K562 (cell line): ENCODE results near the gene TLX2. TPM values are rescaled to one million over a fixed set of nuclear protein-coding genes. Genes with fewer than 3 reads are reported as not detected.
A peak's percentile ranks its signal among the peaks of the same experiment; 100 is the strongest.

Experiments used
- ATF1 ChIP-seq, 2 experiments: fragments of 450-650 bp in 1 of 2; IDR thresholded peaks; 2 replicates each; pipeline ENCODE4 v1.6.1; 2016; ENCODE audit warnings: missing compliant biosample characterization in 1 of 2, missing genetic modification characterization in 1 of 2
- CBFB ChIP-seq: sonication (generic); formaldehyde crosslinking; IDR thresholded peaks from 2 replicates; pipeline ENCODE4 v1.4.0; 2020; ENCODE audit warnings: mild to moderate bottlenecking, missing genetic modification reagents
- ERF ChIP-seq: fragments of 450-650 bp; formaldehyde crosslinking; IDR thresholded peaks from 2 replicates; pipeline ENCODE4 v1.4.0; 2020; ENCODE audit warnings: mild to moderate bottlenecking, mixed read lengths
- FOSL1 ChIP-seq: fragments of 200-800 bp; sonication (Bioruptor generic); conservative IDR thresholded peaks from 2 replicates; pipeline ENCODE4 v1.6.1; 2016; ENCODE audit warnings: missing genetic modification characterization, missing compliant biosample characterization
- HDAC2 ChIP-seq: fragments of 450-650 bp; IDR thresholded peaks from 2 replicates; pipeline ENCODE4 v1.6.1; 2016; ENCODE audit warnings: mild to moderate bottlenecking
- HDAC8 ChIP-seq: fragments of 450-650 bp; IDR thresholded peaks from 2 replicates; pipeline ENCODE4 v1.6.1; 2016; ENCODE audit warnings: mild to moderate bottlenecking, missing genetic modification characterization, moderate library complexity, missing compliant biosample characterization
- HMG20B ChIP-seq: fragments of 250-450 bp; sonication (Bioruptor Pico); IDR thresholded peaks from 2 replicates; pipeline ENCODE4 v1.5.0; 2021; ENCODE audit warnings: mild to moderate bottlenecking
- ILK ChIP-seq: fragments of 450-650 bp; IDR thresholded peaks from 2 replicates; pipeline ENCODE4 v1.6.1; 2016; ENCODE audit warnings: missing genetic modification characterization, low read depth, mild to moderate bottlenecking, missing compliant biosample characterization, moderate library complexity, borderline replicate concordance
- KAT2B ChIP-seq: IDR thresholded peaks from one replicate; pipeline ENCODE4 v1.6.1; 2012; ENCODE audit warnings: low read depth, mild to moderate bottlenecking, control low read depth, inconsistent platforms, low read length, moderate library complexity
- MTA2 ChIP-seq: fragments of 450-650 bp; IDR thresholded peaks from 2 replicates; pipeline ENCODE4 v1.6.1; 2016; ENCODE audit warnings: low read depth
- NONO ChIP-seq, 2 experiments: fragments of 200-400 bp in 1 of 2; fragments of 450-650 bp in 1 of 2; formaldehyde crosslinking in 1 of 2; IDR thresholded peaks; 2 replicates each; pipeline ENCODE4 v1.6.1; 2017; ENCODE audit warnings: low read depth in 2 of 2, mild to moderate bottlenecking in 2 of 2, moderate library complexity in 2 of 2, low read length in 1 of 2
- NR2C1 ChIP-seq, 2 experiments: fragments of 450-650 bp; IDR thresholded peaks; 2 replicates each; pipeline ENCODE4 v1.6.1; 2017; ENCODE audit warnings: mild to moderate bottlenecking in 2 of 2, antibody characterized with exemption in 1 of 2, inconsistent platforms in 1 of 2, missing compliant biosample characterization in 1 of 2, missing genetic modification characterization in 1 of 2
- POLR2AphosphoS2 ChIP-seq: IDR thresholded peaks from 2 replicates; pipeline ENCODE4 v1.6.1; 2012; ENCODE audit warnings: low read length, improper control_type of control experiment
- RBM25 ChIP-seq: fragments of 200-400 bp; formaldehyde crosslinking; IDR thresholded peaks from 2 replicates; pipeline ENCODE4 v1.6.1; 2018; ENCODE audit warnings: low read length, low read depth, moderate library complexity; ENCODE audit not compliant: severe bottlenecking
- SNIP1 ChIP-seq: fragments of 450-650 bp; IDR thresholded peaks from 2 replicates; pipeline ENCODE4 v1.7.1; 2017; ENCODE audit warnings: low read depth, mild to moderate bottlenecking
- ZNF134 ChIP-seq: fragments of 250-450 bp; sonication (Bioruptor Pico); conservative IDR thresholded peaks from 2 replicates; pipeline ENCODE4 v1.4.0; 2020
- ZNF174 ChIP-seq: fragments of 250-450 bp; sonication (Bioruptor Pico); IDR thresholded peaks from 2 replicates; pipeline ENCODE4 v1.4.0; 2020; ENCODE audit warnings: mild to moderate bottlenecking
- ZNF707 ChIP-seq: fragments of 250-450 bp; sonication (Bioruptor Pico); conservative IDR thresholded peaks from 2 replicates; pipeline ENCODE4 v1.8.0; 2022; ENCODE audit warnings: inconsistent platforms, mild to moderate bottlenecking, moderate library complexity
- ZNF778 ChIP-seq: fragments of 450-650 bp; formaldehyde crosslinking; IDR thresholded peaks from 2 replicates; pipeline ENCODE4 v1.4.0; 2020; ENCODE audit warnings: mild to moderate bottlenecking, moderate library complexity
- ZSCAN32 ChIP-seq: fragments of 450-650 bp; formaldehyde crosslinking; IDR thresholded peaks from 2 replicates; pipeline ENCODE4 v1.4.0; 2020; ENCODE audit warnings: mild to moderate bottlenecking, moderate library complexity
- polyA plus RNA-seq, 8 experiments: library from polyadenylated mRNA; depleted of rRNA in 4 of 8; stranded (reverse) in 5 of 8; unstranded in 3 of 8; fragments of >200 nt; fragmentation: Nextera tagmentation in 2 of 8; fragmentation: Illumina TruSeq in 1 of 8; extraction: Ambion mirVana in 2 of 8; extraction: Trizol in 1 of 8; gene quantifications; 2 replicates each; pipeline versions ENCODE4 v1.2.1 to v1.2.3, GENCODE V29; 2011 to 2014; ENCODE audit warnings: inconsistent platforms in 1 of 8, missing spikeins in 1 of 8
- total RNA-seq, 7 experiments: library from RNA; depleted of rRNA in 6 of 7; stranded (reverse); fragments of >200 nt in 6 of 7; fragmentation: Illumina TruSeq in 2 of 7; extraction: Trizol in 2 of 7; gene quantifications; 2 replicates each; pipeline versions ENCODE4 v1.2.1 to v1.2.3, GENCODE V29; 2011 to 2021; ENCODE audit warnings: low replicate concordance in 1 of 7
- TF ChIP-seq, protein P1 (sequence below): fragments of 200-400 bp; formaldehyde crosslinking; IDR thresholded peaks from 2 replicates; pipeline ENCODE4 v1.6.1; 2017; ENCODE audit warnings: mild to moderate bottlenecking, low read depth, low read length, moderate library complexity
- TF ChIP-seq, protein P2 (sequence below): fragments of 250-450 bp; sonication (Bioruptor Pico); IDR thresholded peaks from 2 replicates; pipeline ENCODE4 v1.6.1; 2021; ENCODE audit warnings: mild to moderate bottlenecking
- TF ChIP-seq, protein P3 (sequence below): sonication (generic); formaldehyde crosslinking; IDR thresholded peaks from 2 replicates; pipeline ENCODE4 v1.9.0; 2022; ENCODE audit warnings: mild to moderate bottlenecking, missing genetic modification reagents
- TF ChIP-seq, protein P4 (sequence below): fragments of 450-650 bp; IDR thresholded peaks from 2 replicates; pipeline ENCODE4 v1.6.1; 2016; ENCODE audit warnings: mild to moderate bottlenecking

TLX2 gene
- total and polyA plus RNA-seq, 9 of the 15 experiments (the other 6 are each of a cell fraction or from before 2014, with no cell fraction given) = not detected

DNA sequence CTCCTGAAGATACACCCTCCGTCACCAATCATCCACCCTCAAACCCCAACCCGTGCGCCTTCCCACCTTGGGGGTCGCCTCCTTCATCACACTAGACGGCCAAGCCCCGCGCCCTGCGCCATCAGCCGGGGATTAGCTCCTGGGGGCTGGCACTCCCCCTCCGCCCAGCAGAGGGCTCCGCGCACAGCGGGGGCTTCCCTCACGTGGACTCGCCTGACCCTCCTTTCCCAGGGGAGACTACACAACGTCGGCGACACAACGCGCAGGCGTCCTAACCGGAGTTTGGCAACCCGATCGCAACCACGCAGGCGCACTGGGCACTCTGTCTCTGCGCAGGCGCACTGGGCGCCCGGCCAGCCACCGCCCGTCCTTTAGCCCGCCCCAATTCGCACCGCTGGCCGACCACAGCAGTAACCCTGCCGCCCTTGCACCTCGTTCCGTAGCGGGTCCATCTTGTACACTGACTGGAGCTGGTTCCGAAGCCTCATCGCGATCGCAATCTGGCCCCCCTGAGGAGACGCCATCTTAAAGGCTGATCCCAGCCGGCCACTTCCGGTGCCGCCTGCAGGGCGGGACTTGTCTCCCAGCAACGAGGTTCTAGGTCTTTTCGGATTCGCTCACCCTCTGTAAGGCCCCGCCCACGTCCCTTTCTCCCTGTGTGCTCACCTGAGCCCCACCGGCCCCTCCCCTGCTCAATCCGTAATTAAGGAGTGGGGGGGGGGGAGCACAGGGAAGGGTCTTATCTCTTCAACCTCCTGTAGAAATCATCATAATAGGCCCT lies 6.9 kb upstream of the TLX2 start, which contains the start of gene PCGF1 (continued):
- TF ChIP-seq ZNF707 (CRISPR knock-in tag) = no peak
- no peak for TF ChIP-seq FOSL1 (tag)
- TF ChIP-seq RBM25 = no peak
- TF ChIP-seq, protein P1, sequence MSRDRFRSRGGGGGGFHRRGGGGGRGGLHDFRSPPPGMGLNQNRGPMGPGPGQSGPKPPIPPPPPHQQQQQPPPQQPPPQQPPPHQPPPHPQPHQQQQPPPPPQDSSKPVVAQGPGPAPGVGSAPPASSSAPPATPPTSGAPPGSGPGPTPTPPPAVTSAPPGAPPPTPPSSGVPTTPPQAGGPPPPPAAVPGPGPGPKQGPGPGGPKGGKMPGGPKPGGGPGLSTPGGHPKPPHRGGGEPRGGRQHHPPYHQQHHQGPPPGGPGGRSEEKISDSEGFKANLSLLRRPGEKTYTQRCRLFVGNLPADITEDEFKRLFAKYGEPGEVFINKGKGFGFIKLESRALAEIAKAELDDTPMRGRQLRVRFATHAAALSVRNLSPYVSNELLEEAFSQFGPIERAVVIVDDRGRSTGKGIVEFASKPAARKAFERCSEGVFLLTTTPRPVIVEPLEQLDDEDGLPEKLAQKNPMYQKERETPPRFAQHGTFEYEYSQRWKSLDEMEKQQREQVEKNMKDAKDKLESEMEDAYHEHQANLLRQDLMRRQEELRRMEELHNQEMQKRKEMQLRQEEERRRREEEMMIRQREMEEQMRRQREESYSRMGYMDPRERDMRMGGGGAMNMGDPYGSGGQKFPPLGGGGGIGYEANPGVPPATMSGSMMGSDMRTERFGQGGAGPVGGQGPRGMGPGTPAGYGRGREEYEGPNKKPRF = no peak
- no peak for TF ChIP-seq ZNF134 (CRISPR knock-in tag)
- TF ChIP-seq ERF (CRISPR knock-in tag) = peak; percentile 81
- no peak for TF ChIP-seq ATF1 (CRISPR knock-in tag; IDR thresholded peaks at IDR 0.05)
- peak; percentile 53 for TF ChIP-seq ATF1 (tag; IDR thresholded peaks at IDR 0.05)
- TF ChIP-seq, protein P2, sequence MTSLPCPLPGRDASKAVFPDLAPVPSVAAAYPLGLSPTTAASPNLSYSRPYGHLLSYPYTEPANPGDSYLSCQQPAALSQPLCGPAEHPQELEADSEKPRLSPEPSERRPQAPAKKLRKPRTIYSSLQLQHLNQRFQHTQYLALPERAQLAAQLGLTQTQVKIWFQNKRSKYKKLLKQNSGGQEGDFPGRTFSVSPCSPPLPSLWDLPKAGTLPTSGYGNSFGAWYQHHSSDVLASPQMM (CRISPR knock-in tag) = no peak
- TF ChIP-seq, protein P3, sequence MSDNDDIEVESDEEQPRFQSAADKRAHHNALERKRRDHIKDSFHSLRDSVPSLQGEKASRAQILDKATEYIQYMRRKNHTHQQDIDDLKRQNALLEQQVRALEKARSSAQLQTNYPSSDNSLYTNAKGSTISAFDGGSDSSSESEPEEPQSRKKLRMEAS (CRISPR knock-in tag) = peak; percentile 81
- TF ChIP-seq POLR2AphosphoS2 = peak; percentile 95; the same call in 1 of the 2 replicates
- no peak for TF ChIP-seq ZNF174
- TF ChIP-seq, protein P4, sequence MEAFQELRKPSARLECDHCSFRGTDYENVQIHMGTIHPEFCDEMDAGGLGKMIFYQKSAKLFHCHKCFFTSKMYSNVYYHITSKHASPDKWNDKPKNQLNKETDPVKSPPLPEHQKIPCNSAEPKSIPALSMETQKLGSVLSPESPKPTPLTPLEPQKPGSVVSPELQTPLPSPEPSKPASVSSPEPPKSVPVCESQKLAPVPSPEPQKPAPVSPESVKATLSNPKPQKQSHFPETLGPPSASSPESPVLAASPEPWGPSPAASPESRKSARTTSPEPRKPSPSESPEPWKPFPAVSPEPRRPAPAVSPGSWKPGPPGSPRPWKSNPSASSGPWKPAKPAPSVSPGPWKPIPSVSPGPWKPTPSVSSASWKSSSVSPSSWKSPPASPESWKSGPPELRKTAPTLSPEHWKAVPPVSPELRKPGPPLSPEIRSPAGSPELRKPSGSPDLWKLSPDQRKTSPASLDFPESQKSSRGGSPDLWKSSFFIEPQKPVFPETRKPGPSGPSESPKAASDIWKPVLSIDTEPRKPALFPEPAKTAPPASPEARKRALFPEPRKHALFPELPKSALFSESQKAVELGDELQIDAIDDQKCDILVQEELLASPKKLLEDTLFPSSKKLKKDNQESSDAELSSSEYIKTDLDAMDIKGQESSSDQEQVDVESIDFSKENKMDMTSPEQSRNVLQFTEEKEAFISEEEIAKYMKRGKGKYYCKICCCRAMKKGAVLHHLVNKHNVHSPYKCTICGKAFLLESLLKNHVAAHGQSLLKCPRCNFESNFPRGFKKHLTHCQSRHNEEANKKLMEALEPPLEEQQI = no peak
- TF ChIP-seq CBFB (CRISPR knock-in tag) = no peak
- no peak for TF ChIP-seq ILK (tag)
- no peak; the same call in 1 of the 2 replicates for TF ChIP-seq ZSCAN32 (CRISPR knock-in tag)
- no peak for TF ChIP-seq HMG20B
- 0 out of 2 replicates have a peak, but pooled peaks have one; percentile 37 for TF ChIP-seq HDAC2
- TF ChIP-seq HDAC8 (tag) = no peak
- no peak for TF ChIP-seq SNIP1
- TF ChIP-seq NR2C1 (IDR thresholded peaks at IDR 0.05) = 0 out of 2 replicates have a peak, but pooled peaks have one; percentile 23
- no peak for TF ChIP-seq NR2C1 (tag; IDR thresholded peaks at IDR 0.05)
- no peak for TF ChIP-seq ZNF778 (CRISPR knock-in tag)
- TF ChIP-seq KAT2B = no peak
- no peak for TF ChIP-seq NONO (IDR thresholded peaks at IDR 0.05; ENCODE audit: low read depth in 2 of 2, low read length in 1 of 2)
- TF ChIP-seq MTA2 = no peak
